GM23248 (cell line): Measurements from ENCODE around the gene HOXA10.

Source experiments
- EZH2 ChIP-seq: fragments of 200-600 bp; sonication (generic); IDR thresholded peaks from 2 replicates; pipeline ENCODE4 v1.6.1; 2018; ENCODE audit warnings: antibody characterized with exemption, mild to moderate bottlenecking; ENCODE audit not compliant: insufficient read depth, poor library complexity, severe bottlenecking
- EZH2phosphoT487 ChIP-seq: fragments of 200-600 bp; sonication (generic); IDR thresholded peaks from 2 replicates; pipeline ENCODE4 v1.6.1; 2018; ENCODE audit warnings: antibody characterized with exemption, moderate library complexity, mild to moderate bottlenecking, low read depth; ENCODE audit not compliant: insufficient read depth

GRCh38 chr7:27123477-27124053 lies 50.6 kb downstream of the HOXA10 start:
- TF ChIP-seq EZH2phosphoT487 (no peak), EZH2 (no peak)
